ENCODE data around the gene COL19A1. TPM values are rescaled to one million over a fixed set of nuclear protein-coding genes. Genes with fewer than 3 reads are reported as not detected.

Gene COL19A1
- polyA plus RNA-seq, 1 of the 3 experiments (the other 2 are of a cell fraction): 0.15 TPM

- no peaks in the 10 kb centered on the region for H3K27me3 ChIP-seq (ENCODE audit: insufficient read depth)
- H3K9me2 ChIP-seq: no peaks in the 10 kb centered on the region
- no peak overlapping the region for H3K27ac ChIP-seq (ENCODE audit: low read depth in 2 of 2, low read length in 1 of 2)
- H2AFZ ChIP-seq (ENCODE audit: low read depth): no peak overlapping the region
- TF ChIP-seq ZBTB33 (IDR thresholded peaks at IDR 0.05; ENCODE audit: borderline replicate concordance, low read depth): no peak
- TF ChIP-seq EP300 (IDR thresholded peaks at IDR 0.05; ENCODE audit: borderline replicate concordance in 1 of 2, low read depth in 1 of 2, low read length in 1 of 2): no peak
- TF ChIP-seq CHD2 (IDR thresholded peaks at IDR 0.05; ENCODE audit: low read length, partially characterized antibody): no peak
- TF ChIP-seq CTCF (IDR thresholded peaks at IDR 0.05): no peak
- no peak for TF ChIP-seq IRF3 (IDR thresholded peaks at IDR 0.05; ENCODE audit: low read depth, low read length)
- TF ChIP-seq POLR2AphosphoS5 (IDR thresholded peaks at IDR 0.05; ENCODE audit: low read depth, low read length): no peak
- TF ChIP-seq TAF1 (IDR thresholded peaks at IDR 0.05; ENCODE audit: borderline replicate concordance, low read depth, low read length): no peak
- TF ChIP-seq RAD21 (IDR thresholded peaks at IDR 0.05; ENCODE audit: low read length): no peak
- TF ChIP-seq TEAD4 (IDR thresholded peaks at IDR 0.05; ENCODE audit: borderline replicate concordance, insufficient read depth): no peak
- TF ChIP-seq GABPA (IDR thresholded peaks at IDR 0.05; ENCODE audit: low read depth): no peak
- TF ChIP-seq GATA2 (CRISPR knock-in tag; IDR thresholded peaks at IDR 0.05): no peak
- no peak for TF ChIP-seq RCOR1 (IDR thresholded peaks at IDR 0.05; ENCODE audit: low read length)
- no peaks in the 10 kb centered on the region for H3F3A ChIP-seq (replicated peaks; ENCODE audit: insufficient read depth)
- CTCF ChIA-PET: no interaction called here
- H3K9me3 ChIP-seq: no peaks in the 10 kb centered on the region
- POLR2A ChIA-PET: no interaction called here
- H4K20me1 ChIP-seq (ENCODE audit: insufficient read depth): no peaks in the 10 kb centered on the region
- H3K4me3 ChIP-seq (ENCODE audit: low read depth in 2 of 2, low read length in 1 of 2): no peak overlapping the region
- no peak for DNase-seq
- no peaks in the 10 kb centered on the region for H3K79me2 ChIP-seq (ENCODE audit: insufficient read depth)
- H3K4me2 ChIP-seq: no peak overlapping the region
- H3K9ac ChIP-seq: no peak overlapping the region
- no peaks in the 10 kb centered on the region for H3K36me3 ChIP-seq (replicated peaks in 1 of 2; ENCODE audit: control insufficient read depth in 1 of 2, insufficient read depth in 2 of 2, low read length in 1 of 2)
- H3K4me1 ChIP-seq (ENCODE audit: control insufficient read depth in 1 of 2, insufficient read depth in 2 of 2, low read depth in 1 of 2, low read length in 1 of 2): no peaks in the 10 kb centered on the region
Measured at GRCh38 chr6:69936674-69937363, 70.5 kb downstream of the COL19A1 start.

Measured in SK-N-SH (cell line).